GM18858 (cell line): ENCODE data around the gene FRMPD1.

Experiments
- ATAC-seq: cut with Tn5 transposase; IDR thresholded peaks from one replicate; pipeline ENCODE4 v1.9.1; 2021; ENCODE audit not compliant: unreplicated experiment

The FRMPD1 gene

DNA sequence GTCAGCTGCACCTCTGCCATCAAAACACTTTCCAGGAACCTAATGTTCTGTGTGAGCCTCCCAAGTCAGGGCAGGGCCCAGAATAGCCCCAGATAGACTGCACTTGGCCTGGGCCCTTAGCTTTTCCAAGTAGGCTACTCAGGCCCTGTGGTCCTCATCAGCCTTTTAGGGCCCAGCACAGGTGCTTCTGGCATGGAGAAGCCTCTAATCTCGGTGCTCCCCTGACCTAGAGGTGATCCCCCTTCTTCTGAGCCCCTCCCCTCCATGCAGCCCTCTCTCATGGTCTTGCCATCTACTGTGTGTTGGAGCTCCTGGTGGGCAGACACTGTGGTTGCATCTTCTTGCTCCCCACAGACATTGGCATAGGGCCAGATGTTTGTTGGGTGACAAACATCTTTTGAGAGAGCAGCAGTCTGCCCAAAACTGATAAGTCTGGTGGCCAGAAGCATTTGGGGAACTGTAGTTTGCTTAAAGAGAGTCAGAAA lies 28.1 kb downstream of the FRMPD1 start:
- no peak for ATAC-seq

GRCh38 chr9:37679649-37680402 lies 29.1 kb downstream of the FRMPD1 start:
- no peak for ATAC-seq

DNA sequence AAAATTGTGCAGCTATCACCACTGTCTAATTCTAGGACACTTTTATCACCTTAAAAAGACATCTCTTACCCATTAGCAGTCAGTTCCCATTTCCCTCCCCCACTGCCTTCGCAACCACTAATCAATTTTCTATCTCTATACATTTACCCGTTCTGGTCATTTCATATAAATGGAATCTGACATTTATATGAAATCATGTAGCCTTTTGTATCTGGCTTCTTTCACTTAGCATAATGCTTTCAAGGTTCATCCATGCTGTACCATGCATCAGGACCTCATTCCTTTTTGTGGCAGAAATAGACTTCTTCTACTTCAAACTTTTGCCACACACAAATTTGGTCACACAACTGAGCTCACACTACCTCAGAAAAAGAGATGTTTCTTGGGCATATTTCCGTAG lies 32.2 kb downstream of the FRMPD1 start:
- ATAC-seq: no peak

DNA sequence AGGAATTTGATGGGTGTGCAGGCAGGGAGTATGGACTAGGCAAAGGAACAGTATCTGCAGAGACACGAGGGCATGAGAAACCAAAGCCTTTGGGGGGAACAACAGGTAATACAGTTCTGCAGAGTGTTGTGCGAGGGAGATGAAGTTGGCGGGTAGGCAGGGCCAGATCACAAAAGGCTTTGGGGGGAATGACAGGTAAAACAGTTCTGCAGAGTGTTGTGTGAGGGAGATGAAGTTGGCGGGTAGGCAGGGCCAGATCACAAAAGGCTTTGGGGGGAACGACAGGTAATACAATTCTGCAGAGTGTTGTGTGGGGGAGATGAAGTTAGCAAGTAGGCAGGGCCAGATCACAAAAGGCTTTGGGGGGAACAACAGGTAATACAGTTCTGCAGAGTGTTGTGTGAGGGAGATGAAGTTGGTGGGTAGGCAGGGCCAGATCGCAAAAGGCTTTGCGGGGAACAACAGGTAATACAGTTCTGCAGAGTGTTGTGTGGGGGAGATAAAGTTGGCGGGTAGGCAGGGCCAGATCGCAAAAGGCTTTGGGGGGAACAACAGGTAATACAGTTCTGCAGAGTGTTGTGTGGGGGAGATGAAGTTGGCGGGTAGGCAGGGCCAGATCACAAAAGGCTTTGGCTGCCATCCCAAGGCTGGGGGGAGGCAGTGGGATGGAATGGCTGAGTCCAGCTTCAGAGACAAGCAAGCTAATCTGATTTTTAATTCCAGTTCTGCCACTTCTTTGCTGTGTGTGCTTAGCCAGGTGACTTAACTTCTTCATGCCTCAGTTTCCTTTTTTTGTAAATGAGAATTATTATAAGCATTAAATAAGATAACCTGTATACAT lies 33.0 kb downstream of the FRMPD1 start:
- no peak for ATAC-seq

GRCh38 chr9:37692622-37693221 lies 42.0 kb downstream of the FRMPD1 start:
- ATAC-seq: no peak

GRCh38 chr9:37693260-37693659 lies 42.5 kb downstream of the FRMPD1 start:
- no peak for ATAC-seq

DNA sequence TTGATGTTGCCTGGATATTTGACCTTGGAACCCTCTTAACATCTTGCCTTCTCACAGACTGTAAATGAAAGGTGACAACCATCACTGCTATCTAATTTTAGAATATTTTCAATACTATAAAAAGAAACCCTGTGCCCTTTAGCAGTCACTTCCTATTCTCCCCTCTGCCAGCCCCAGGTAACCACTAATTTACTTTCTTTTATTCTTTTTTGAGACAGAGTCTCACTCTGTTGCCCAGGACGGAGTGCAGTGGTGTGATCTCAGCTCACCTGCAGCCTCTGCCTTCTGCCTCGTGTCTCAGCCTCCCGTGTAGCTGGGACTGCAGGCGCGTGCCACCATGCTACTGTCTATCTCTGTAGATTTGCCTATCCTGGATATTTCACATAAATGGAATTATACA lies 43.6 kb downstream of the FRMPD1 start:
- no peak for ATAC-seq

- ATAC-seq: no peak
These were observed 45.8 kb downstream of the FRMPD1 start for GRCh38 chr9:37696528-37696927.

DNA sequence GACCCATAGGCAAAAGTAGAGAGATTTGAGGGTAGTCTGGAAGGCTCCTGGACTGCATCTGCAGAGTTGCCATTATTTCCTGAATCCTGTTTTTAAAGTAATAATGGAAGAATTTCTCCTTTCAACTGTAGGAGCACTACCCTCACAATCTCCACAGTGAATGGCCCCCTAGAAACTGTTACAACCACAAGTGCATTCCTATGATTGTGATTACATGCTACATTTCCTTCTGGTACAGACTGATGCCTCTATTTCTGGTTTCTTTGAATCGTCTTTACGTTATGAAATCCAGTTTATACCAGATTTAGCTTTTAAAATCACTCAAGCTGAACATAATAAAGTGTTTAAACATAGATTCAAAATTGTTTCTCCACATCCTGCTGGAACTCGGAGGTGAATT lies 49.4 kb downstream of the FRMPD1 start:
- no peak for ATAC-seq

GRCh38 chr9:37700900-37701299 lies 50.1 kb downstream of the FRMPD1 start:
- ATAC-seq: no peak

DNA sequence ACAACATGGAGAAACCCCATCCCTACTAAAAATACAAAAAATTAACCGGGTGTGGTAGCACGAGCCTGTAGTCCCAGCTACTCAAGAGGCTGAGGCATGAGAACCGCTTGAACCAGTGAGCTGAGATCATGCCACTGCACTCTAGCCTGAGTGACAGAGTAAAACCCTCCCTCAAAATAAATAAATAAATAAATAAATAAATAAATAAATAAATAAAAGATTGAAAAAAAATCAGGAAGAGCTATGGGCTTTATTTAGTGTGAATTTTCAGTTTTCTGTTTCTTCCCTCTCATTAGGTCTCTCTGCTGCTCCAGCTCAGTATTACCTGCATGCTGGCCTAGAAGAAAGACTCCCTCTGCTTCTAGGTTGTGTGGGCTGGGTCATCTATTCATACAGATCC lies 55.0 kb downstream of the FRMPD1 start:
- ATAC-seq: no peak

DNA sequence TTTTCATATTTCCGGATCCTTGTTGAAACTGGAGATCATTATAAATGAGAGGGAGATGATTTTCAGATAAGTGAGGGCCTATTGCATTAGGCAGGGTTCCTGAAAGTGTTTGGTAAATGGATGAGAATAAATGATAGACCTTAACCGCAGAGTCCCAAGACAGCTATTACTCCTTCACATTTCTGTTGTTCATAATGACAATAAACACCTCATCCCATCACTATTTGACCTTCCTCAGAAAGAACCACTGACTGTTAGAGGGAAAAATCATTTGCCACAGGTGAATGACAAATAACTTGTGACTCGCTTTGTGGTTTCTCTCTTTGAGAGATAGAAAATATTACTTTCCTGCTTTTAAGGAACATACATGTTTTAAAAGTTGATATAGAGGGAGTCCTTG lies 55.5 kb downstream of the FRMPD1 start:
- ATAC-seq: no peak

DNA sequence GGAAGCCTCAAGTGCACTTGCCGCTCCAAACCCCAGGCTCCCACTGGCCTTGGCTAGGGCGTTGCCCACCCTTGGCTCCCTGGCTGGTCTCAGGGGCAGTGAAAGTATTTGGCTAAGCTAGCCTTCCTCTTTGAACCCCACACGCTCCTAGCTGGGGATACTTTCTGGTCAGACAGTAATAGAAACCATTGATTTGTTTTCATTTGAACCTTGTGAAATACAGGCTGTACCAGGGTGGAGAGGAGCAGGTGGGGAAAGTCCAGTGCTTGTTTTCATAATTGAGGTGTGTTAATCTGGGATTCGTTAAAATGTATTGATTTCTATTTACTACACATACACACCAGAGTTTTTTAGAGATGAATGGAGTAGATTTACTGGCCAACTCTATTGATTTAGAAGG lies 57.0 kb downstream of the FRMPD1 start:
- no peak for ATAC-seq

- no peak for ATAC-seq
These were observed 59.3 kb downstream of the FRMPD1 start for GRCh38 chr9:37710046-37710445.

DNA sequence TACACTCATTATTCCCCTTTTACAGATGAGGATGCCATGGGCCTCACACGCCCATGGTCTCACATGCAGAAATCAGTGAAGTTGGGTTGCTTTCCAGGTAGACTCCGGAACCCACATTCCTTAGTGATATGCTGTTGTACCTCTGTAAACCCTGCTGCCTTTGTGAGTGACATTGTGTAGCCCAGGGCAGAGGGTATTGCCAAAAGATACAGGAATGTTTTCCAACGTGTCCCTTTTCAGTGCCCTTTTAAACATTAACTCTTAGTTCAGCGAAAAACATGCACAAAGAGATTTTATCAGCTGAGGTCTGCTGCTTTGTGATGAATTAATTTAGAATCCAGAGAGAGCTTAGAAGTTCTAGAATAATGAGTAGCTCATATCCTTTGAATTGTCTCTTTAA lies 64.5 kb downstream of the FRMPD1 start:
- ATAC-seq: no peak

- ATAC-seq: no peak
These were observed 65.3 kb downstream of the FRMPD1 start for GRCh38 chr9:37715991-37716505.

DNA sequence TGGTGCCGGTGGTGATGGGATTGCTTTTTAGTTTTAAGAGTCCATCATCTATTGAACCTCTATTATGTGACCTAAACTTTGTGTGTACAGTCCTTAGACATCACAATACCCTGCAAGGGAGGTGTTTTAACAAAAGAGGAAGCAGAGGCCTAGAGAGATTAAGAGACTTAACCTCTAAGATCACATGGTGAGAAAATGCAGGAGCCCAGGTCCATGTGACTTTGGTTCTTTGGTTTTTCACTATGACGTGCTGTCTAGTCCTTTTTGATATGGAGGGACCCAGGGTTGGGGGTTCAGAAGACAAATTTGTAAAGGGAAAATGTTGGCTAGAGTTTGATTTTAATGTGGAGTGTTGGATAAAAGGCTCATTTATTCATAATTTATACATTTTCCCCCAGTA lies 68.8 kb downstream of the FRMPD1 start:
- no peak for ATAC-seq

GRCh38 chr9:37727013-37727412 lies 76.3 kb downstream of the FRMPD1 start:
- ATAC-seq: no peak

- ATAC-seq: no peak
These were observed 78.7 kb downstream of the FRMPD1 start for GRCh38 chr9:37729499-37729898.

GRCh38 chr9:37730256-37730655 lies 79.5 kb downstream of the FRMPD1 start:
- no peak for ATAC-seq

- no peak for ATAC-seq
These were observed 80.1 kb downstream of the FRMPD1 start for GRCh38 chr9:37730839-37731238.
